H1 (cell line): ENCODE data around the gene LMX1A. TPM values are rescaled to one million over a fixed set of nuclear protein-coding genes. Genes with fewer than 3 reads are reported as not detected.

Experiments used
- CTCF ChIA-PET: fragments of 300-600 bp; sonication (Branson Sonifier 250); formaldehyde crosslinking; loops from one replicate; lab custom pipeline; 2021; ENCODE audit not compliant: partially characterized antibody; lab: Charles Lee
- POLR2A ChIA-PET: fragments of 300-600 bp; sonication (Branson Sonifier 250); formaldehyde crosslinking; loops from one replicate; lab custom pipeline; 2021; ENCODE audit warnings: inconsistent platforms; ENCODE audit not compliant: partially characterized antibody; lab: Charles Lee
- DNase-seq, 2 experiments: peaks; one replicate each; pipeline versions ENCODE4 v3.0.0 to v3.0.0-alpha.2; 2010 to 2022; ENCODE audit warnings: low spot score in 2 of 2, low read depth in 1 of 2, mixed read lengths in 1 of 2
- FAIRE-seq: peaks from 2 replicates; lab custom pipeline; 2011; peaks lifted over from hg19 to GRCh38; lab: Jason Lieb, UNC
- H2AFZ ChIP-seq: 2 replicates; pipeline ENCODE4 v1.8.1; 2012; ENCODE audit warnings: low read length, inconsistent platforms
- H2AK5ac ChIP-seq: 2 replicates; pipeline ENCODE4 v1.6.1; 2013; ENCODE audit warnings: low read depth, low read length
- H2BK120ac ChIP-seq: replicated peaks from 2 replicates; pipeline ENCODE3; 2013; ENCODE audit warnings: low read depth, low read length, inconsistent platforms
- H2BK12ac ChIP-seq: 2 replicates; pipeline ENCODE4 v1.6.1; 2013; ENCODE audit warnings: low read depth, low read length
- H2BK15ac ChIP-seq: 2 replicates; pipeline ENCODE4 v1.6.1; 2013; ENCODE audit warnings: low read length
- H2BK20ac ChIP-seq: 2 replicates; pipeline ENCODE4 v1.6.1; 2013; ENCODE audit warnings: low read length
- H2BK5ac ChIP-seq: 2 replicates; pipeline ENCODE4 v1.6.1; 2013; ENCODE audit warnings: low read depth, low read length
- H3K14ac ChIP-seq: 2 replicates; pipeline ENCODE4 v1.6.1; 2013; ENCODE audit warnings: inconsistent platforms; ENCODE audit not compliant: insufficient read length
- H3K18ac ChIP-seq: 2 replicates; pipeline ENCODE4 v1.6.1; 2013; ENCODE audit warnings: low read length; ENCODE audit errors: extremely low read depth
- H3K23ac ChIP-seq: 2 replicates; pipeline ENCODE4 v1.6.1; 2013; ENCODE audit warnings: inconsistent platforms; ENCODE audit not compliant: insufficient read length
- H3K23me2 ChIP-seq: 2 replicates; pipeline ENCODE4 v1.6.1; 2013; ENCODE audit warnings: low read depth, low read length
- H3K27ac ChIP-seq: 2 replicates; pipeline ENCODE4 v1.6.1; 2011; ENCODE audit warnings: low read depth, low read length, inconsistent platforms
- H3K27me3 ChIP-seq, 4 experiments: replicated peaks in 1 of 4; 1 replicate in 1 of 4; 2 replicates in 3 of 4; pipeline versions ENCODE4 v1.6.1 to v1.8.1; 2011 to 2013; ENCODE audit warnings: low read length in 3 of 4, mild to moderate bottlenecking in 3 of 4, inconsistent platforms in 2 of 4, mixed read lengths in 2 of 4, moderate library complexity in 1 of 4; ENCODE audit not compliant: control insufficient read depth in 3 of 4, insufficient read depth in 3 of 4; ENCODE audit errors: extremely low read depth in 1 of 4
- H3K36me3 ChIP-seq, 4 experiments: 2 replicates each; pipeline versions ENCODE4 v1.6.1 to v1.8.1; 2011 to 2013; ENCODE audit warnings: mild to moderate bottlenecking in 4 of 4, low read length in 3 of 4, moderate library complexity in 2 of 4, control low read depth in 1 of 4, inconsistent platforms in 1 of 4; ENCODE audit not compliant: insufficient read depth in 4 of 4, control insufficient read depth in 2 of 4
- H3K4ac ChIP-seq: replicated peaks from 2 replicates; pipeline ENCODE3; 2013; ENCODE audit warnings: low read length, low read depth, mixed read lengths, inconsistent platforms; ENCODE audit not compliant: insufficient read length
- H3K4me1 ChIP-seq, 4 experiments: replicated peaks in 1 of 4; 1 replicate in 1 of 4; 2 replicates in 3 of 4; pipeline versions ENCODE4 v1.6.1 to v1.8.1; 2011 to 2013; ENCODE audit warnings: low read length in 3 of 4, inconsistent platforms in 2 of 4, mixed read lengths in 1 of 4; ENCODE audit not compliant: insufficient read depth in 4 of 4, control insufficient read depth in 3 of 4
- H3K4me2 ChIP-seq, 2 experiments: 2 replicates each; pipeline versions ENCODE4 v1.6.1 to v1.8.1; 2011 to 2013; ENCODE audit warnings: low read depth in 2 of 2, low read length in 2 of 2, control low read depth in 1 of 2, inconsistent platforms in 1 of 2, mild to moderate bottlenecking in 1 of 2; ENCODE audit not compliant: insufficient read depth in 1 of 2
- H3K4me3 ChIP-seq, 4 experiments: fragments of 200-600, 300-600 bp in 1 of 4; sonication (generic), shearing (Covaris generic), sonication (Bioruptor Twin) in 1 of 4; 2 replicates each; pipeline versions ENCODE4 v1.5.1 to v1.8.1; 2011 to 2016; ENCODE audit warnings: low read length in 4 of 4, low read depth in 3 of 4, control low read depth in 2 of 4, inconsistent platforms in 2 of 4, mild to moderate bottlenecking in 2 of 4, mixed read lengths in 1 of 4, moderate library complexity in 1 of 4; ENCODE audit not compliant: insufficient read depth in 2 of 4; ENCODE audit errors: extremely low read depth in 1 of 4
- H3K56ac ChIP-seq: replicated peaks from 2 replicates; pipeline ENCODE3; 2013; ENCODE audit warnings: low read depth, mild to moderate bottlenecking, mixed read lengths, low read length, inconsistent platforms; ENCODE audit not compliant: insufficient read length
- H3K79me1 ChIP-seq: 2 replicates; pipeline ENCODE4 v1.6.1; 2013; ENCODE audit warnings: low read depth, low read length, control low read depth
- H3K79me2 ChIP-seq, 2 experiments: 2 replicates each; pipeline versions ENCODE4 v1.6.1 to v1.8.1; 2012 to 2013; ENCODE audit warnings: low read length in 2 of 2, mild to moderate bottlenecking in 2 of 2, inconsistent platforms in 1 of 2; ENCODE audit not compliant: insufficient read depth in 2 of 2, control insufficient read depth in 1 of 2
- H3K9ac ChIP-seq, 4 experiments: replicated peaks in 1 of 4; 1 replicate in 1 of 4; 2 replicates in 3 of 4; pipeline versions ENCODE4 v1.6.1 to v1.8.1; 2011 to 2013; ENCODE audit warnings: low read depth in 3 of 4, low read length in 3 of 4, control low read depth in 2 of 4, mild to moderate bottlenecking in 2 of 4, moderate library complexity in 2 of 4, inconsistent platforms in 1 of 4; ENCODE audit errors: extremely low read depth in 1 of 4
- H3K9me3 ChIP-seq, 2 experiments: 2 replicates each; pipeline versions ENCODE4 v1.6.1 to v1.8.1; 2012 to 2013; ENCODE audit warnings: mild to moderate bottlenecking in 2 of 2, moderate library complexity in 2 of 2, control low read depth in 1 of 2, inconsistent platforms in 1 of 2, low read depth in 1 of 2, low read length in 1 of 2, mixed read lengths in 1 of 2; ENCODE audit not compliant: insufficient read depth in 2 of 2
- H4K20me1 ChIP-seq, 2 experiments: replicated peaks in 1 of 2; 2 replicates each; pipeline versions ENCODE3 to v1.8.1; 2011 to 2013; ENCODE audit warnings: inconsistent platforms in 2 of 2, low read length in 2 of 2, mild to moderate bottlenecking in 1 of 2; ENCODE audit not compliant: insufficient read depth in 2 of 2, control insufficient read depth in 1 of 2
- H4K5ac ChIP-seq: 2 replicates; pipeline ENCODE4 v1.6.1; 2013; ENCODE audit warnings: low read length, low read depth, mixed read lengths, inconsistent platforms; ENCODE audit not compliant: insufficient read length
- H4K8ac ChIP-seq: 2 replicates; pipeline ENCODE4 v1.8.0; 2013; ENCODE audit warnings: mild to moderate bottlenecking, moderate library complexity, low read length, inconsistent platforms; ENCODE audit not compliant: insufficient read depth; ENCODE audit errors: extremely low read depth
- H4K91ac ChIP-seq: replicated peaks from 2 replicates; pipeline ENCODE3; 2013; ENCODE audit warnings: low read length, mixed read lengths, inconsistent platforms; ENCODE audit not compliant: insufficient read length
- ASH2L ChIP-seq: fragments of 200-600, 300-600 bp; sonication (generic); IDR thresholded peaks from one replicate; pipeline ENCODE4 v1.7.1; 2017; ENCODE audit warnings: low read length
- BCL11A ChIP-seq, 2 experiments: IDR thresholded peaks; one replicate each; pipeline ENCODE4 v1.6.1; 2011; ENCODE audit warnings: low read depth in 2 of 2, low read length in 2 of 2, mild to moderate bottlenecking in 2 of 2
- CHD1 ChIP-seq: IDR thresholded peaks from 2 replicates; pipeline ENCODE4 v1.6.1; 2012; ENCODE audit warnings: low read depth, low read length, improper control_type of control experiment
- CTBP2 ChIP-seq: IDR thresholded peaks from 2 replicates; pipeline ENCODE4 v1.7.0; 2011; ENCODE audit warnings: borderline replicate concordance, mild to moderate bottlenecking, moderate library complexity, mixed read lengths, low read length; ENCODE audit not compliant: insufficient read depth, insufficient read length
- EP300 ChIP-seq, 2 experiments: IDR thresholded peaks; 1 replicate in 1 of 2; 2 replicates in 1 of 2; pipeline ENCODE4 v1.6.1; 2011 to 2012; ENCODE audit warnings: low read depth in 2 of 2, low read length in 2 of 2, mild to moderate bottlenecking in 2 of 2, borderline replicate concordance in 1 of 2, inconsistent platforms in 1 of 2, moderate library complexity in 1 of 2
- GTF2F1 ChIP-seq: IDR thresholded peaks from 2 replicates; pipeline ENCODE4 v1.6.1; 2012; ENCODE audit warnings: low read depth, low read length, improper control_type of control experiment, borderline replicate concordance
- MAFK ChIP-seq: IDR thresholded peaks from 2 replicates; pipeline ENCODE4 v1.6.1; 2012; ENCODE audit warnings: low read depth, mild to moderate bottlenecking, improper control_type of control experiment, low read length
- PHF8 ChIP-seq: fragments of 200-600 bp; sonication (generic); conservative IDR thresholded peaks from 2 replicates; pipeline ENCODE4 v1.7.1; 2012; ENCODE audit warnings: low read depth, mild to moderate bottlenecking, inconsistent platforms, low read length, moderate library complexity
- RXRA ChIP-seq: IDR thresholded peaks from 2 replicates; pipeline ENCODE4 v1.6.1; 2011; ENCODE audit warnings: low read depth, mild to moderate bottlenecking, low read length, moderate library complexity; ENCODE audit not compliant: insufficient read depth
- SAP30 ChIP-seq: fragments of 300-600 bp; sonication (generic); IDR thresholded peaks from 2 replicates; pipeline ENCODE4 v1.7.1; 2012; ENCODE audit warnings: low read length, moderate library complexity, mild to moderate bottlenecking, inconsistent platforms; ENCODE audit not compliant: insufficient read depth, insufficient replicate concordance
- SP2 ChIP-seq: IDR thresholded peaks from 2 replicates; pipeline ENCODE4 v1.6.1; 2012; ENCODE audit warnings: mild to moderate bottlenecking, low read length, inconsistent platforms
- TAF1 ChIP-seq: IDR thresholded peaks from 2 replicates; pipeline ENCODE4 v1.6.1; 2011; ENCODE audit warnings: mild to moderate bottlenecking, low read depth, low read length
- TAF7 ChIP-seq: optimal IDR thresholded peaks from 2 replicates; pipeline ENCODE3; 2011; ENCODE audit warnings: low read depth, mild to moderate bottlenecking, inconsistent platforms, low read length, moderate library complexity, borderline replicate concordance
- WGBS, 2 experiments: shearing (Covaris generic) in 1 of 2; methylation state at CpG; one replicate each; pipeline versions ENCODE4 v1.1.6 to v1.1.7; 2013 to 2015; ENCODE audit warnings: low lambda C conversion rate in 2 of 2, mixed read lengths in 2 of 2, inconsistent platforms in 1 of 2, low coverage in 1 of 2, missing lambda C conversion rate in 1 of 2; ENCODE audit not compliant: insufficient replicate concordance in 2 of 2, insufficient coverage in 1 of 2, insufficient read length in 1 of 2; ENCODE audit errors: extremely low coverage in 1 of 2, missing lambda C conversion rate in 1 of 2; 5-methylcytosine and 5-hydroxymethylcytosine counted together
- polyA plus RNA-seq, 7 experiments: library from polyadenylated mRNA; depleted of rRNA in 3 of 7; stranded (reverse) in 5 of 7; unstranded in 2 of 7; fragments of >200 nt in 5 of 7; fragments of 200-250 nt in 2 of 7; gene quantifications; 1 replicate in 5 of 7; 2 replicates in 1 of 7; 4 replicates in 1 of 7; pipeline versions ENCODE4 v1.2.1 to v1.2.3, GENCODE V29; 2011 to 2013; ENCODE audit warnings: missing spikeins in 2 of 7, mixed read lengths in 2 of 7
- total RNA-seq: library from RNA; stranded (reverse); fragmentation: NEBNext Ultra II Directional; extraction: Animal tissue kit (Norgen Biotek cat#: 25700); gene quantifications from 2 replicates; pipeline ENCODE4 v1.2.1, GENCODE V29; 2021
- TF ChIP-seq, protein P1 (sequence below): IDR thresholded peaks from 2 replicates; pipeline ENCODE4 v1.6.1; 2012; ENCODE audit warnings: inconsistent platforms

Gene LMX1A
- total and polyA plus RNA-seq, 2 of the 8 experiments (the other 6 are each of a cell fraction or from before 2014, with no cell fraction given) = not detected

GRCh38 chr1:165287781-165288180 is 68.7 kb downstream of the LMX1A start:
- CTCF ChIA-PET = interaction anchor here (0.7 to 8.9 kb wide), 10 partner anchors 10 to 130 kb away, joined by 3 to 51 read pairs (median 4); partner anchors contain the start of gene LMX1A
- TF ChIP-seq MAFK (no peak), CHD1 (no peak), PHF8 (no peak), RXRA (no peak), CTBP2 (no peak), SAP30 (no peak), GTF2F1 (no peak), BCL11A (IDR thresholded peaks at IDR 0.05; ENCODE audit: low read depth in 2 of 2, low read length in 2 of 2) (no peak), ASH2L (no peak), EP300 (IDR thresholded peaks at IDR 0.05; ENCODE audit: borderline replicate concordance in 1 of 2, low read depth in 2 of 2, low read length in 2 of 2) (no peak), TAF1 (no peak), TAF7 (no peak), SP2 (no peak)
- TF ChIP-seq, protein P1, sequence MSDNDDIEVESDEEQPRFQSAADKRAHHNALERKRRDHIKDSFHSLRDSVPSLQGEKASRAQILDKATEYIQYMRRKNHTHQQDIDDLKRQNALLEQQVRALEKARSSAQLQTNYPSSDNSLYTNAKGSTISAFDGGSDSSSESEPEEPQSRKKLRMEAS = no peak

More at GRCh38 chr1:165287781-165288180, 68.7 kb downstream of the LMX1A start:
- FAIRE-seq (no peak), DNase-seq (no peak)
- no peak overlapping the region for H2AFZ ChIP-seq
- no peak overlapping the region for H2BK15ac ChIP-seq
- H3K4me3 ChIP-seq = no peak overlapping the region
- 90% methylated on average over 4 of the region's 4 CpGs; no CpG with 5 or more reads in 1 of the 2 experiments for WGBS, 2 experiments
- H3K23me2 ChIP-seq = no peaks in the 10 kb centered on the region
- H2AK5ac ChIP-seq = no peak overlapping the region
- no peak overlapping the region for H3K27ac ChIP-seq
- no peaks in the 10 kb centered on the region; a peak in 1 of 7 replicates for H3K27me3 ChIP-seq
- peaks cover 6% of the 10 kb centered on the region in 2 experiments; a peak in 1 of 4 replicates for H3K9me3 ChIP-seq
- no peaks in the 10 kb centered on the region for H4K20me1 ChIP-seq
- no peak overlapping the region for H3K56ac ChIP-seq
- no peak overlapping the region for H3K14ac ChIP-seq
- no peak overlapping the region for H4K91ac ChIP-seq
- H2BK5ac ChIP-seq = no peak overlapping the region
- H2BK20ac ChIP-seq = no peak overlapping the region
- H3K79me1 ChIP-seq = no peaks in the 10 kb centered on the region
- no peak overlapping the region for H2BK12ac ChIP-seq
- H3K79me2 ChIP-seq = no peaks in the 10 kb centered on the region
- peaks cover 0 to 3% (median 2%) of the 10 kb centered on the region in 4 experiments; a peak in 4 of 7 replicates for H3K4me1 ChIP-seq
- no peaks in the 10 kb centered on the region; a peak in 2 of 8 replicates for H3K36me3 ChIP-seq
- H3K4me2 ChIP-seq = no peak overlapping the region
- POLR2A ChIA-PET = no interaction called here
- no peak overlapping the region for H4K5ac ChIP-seq
- no peak overlapping the region for H4K8ac ChIP-seq
- H2BK120ac ChIP-seq = no peak overlapping the region
- no peak overlapping the region for H3K23ac ChIP-seq
- H3K4ac ChIP-seq = no peak overlapping the region
- H3K9ac ChIP-seq = no peak overlapping the region
- no peak overlapping the region for H3K18ac ChIP-seq
